ENCODE measurements around the gene SFRP4. TPM values are rescaled to one million over a fixed set of nuclear protein-coding genes. Genes with fewer than 3 reads are reported as not detected.

The SFRP4 gene
- total RNA-seq, 2 experiments from 2014 or later = not detected

DNA sequence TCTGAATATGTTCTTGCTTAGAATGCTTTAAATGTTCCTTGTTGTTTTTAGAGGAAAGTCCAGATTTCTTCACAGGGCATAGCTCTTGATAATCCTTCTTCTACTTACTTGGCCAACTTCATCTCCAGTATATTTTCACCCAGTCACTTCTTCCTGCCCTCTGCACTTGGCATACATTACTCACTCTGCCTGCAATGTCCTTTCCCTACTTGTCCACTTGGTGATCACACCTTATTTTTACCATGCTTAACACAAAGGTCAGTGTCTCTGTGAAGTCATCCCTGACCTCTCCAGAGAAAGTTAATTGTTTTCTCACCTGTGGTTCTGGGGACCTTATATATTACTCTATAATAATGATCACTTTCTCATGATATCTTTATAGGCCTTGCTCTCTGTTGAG lies 23.3 kb downstream of the SFRP4 start:
- Mint-ChIP-seq H3K27me3 (peaks cover 8% of the 10 kb centered on the region), H3K27ac (no peak overlapping the region), H3K36me3 (ENCODE audit: low read depth) (no peaks in the 10 kb centered on the region), H3K4me3 (no peak overlapping the region), H3K4me1 (ENCODE audit: low read depth) (no peaks in the 10 kb centered on the region), H3K9me3 (peaks cover 3% of the 10 kb centered on the region)
- Histone ChIP-seq H3K9me3 (ENCODE audit: control insufficient read depth in 1 of 2, insufficient read depth in 1 of 2, low read length in 2 of 2) (no peaks in the 10 kb centered on the region), H3K4me3 (ENCODE audit: low read length) (no peak overlapping the region), H3K27ac (ENCODE audit: low read depth in 1 of 2, low read length in 2 of 2) (no peak overlapping the region), H3K36me3 (ENCODE audit: insufficient read depth, low read length) (no peaks in the 10 kb centered on the region), H3K27me3 (ENCODE audit: control insufficient read depth in 1 of 2, insufficient read depth in 2 of 2, low read length in 2 of 2) (peaks cover 3 to 5% of the 10 kb centered on the region in 2 experiments), H3K4me1 (ENCODE audit: insufficient read depth, low read length) (no peaks in the 10 kb centered on the region)
- intact Hi-C loops (cut with DNase I, micrococcal nuclease) = no loop called here
- TF ChIP-seq, protein P1, sequence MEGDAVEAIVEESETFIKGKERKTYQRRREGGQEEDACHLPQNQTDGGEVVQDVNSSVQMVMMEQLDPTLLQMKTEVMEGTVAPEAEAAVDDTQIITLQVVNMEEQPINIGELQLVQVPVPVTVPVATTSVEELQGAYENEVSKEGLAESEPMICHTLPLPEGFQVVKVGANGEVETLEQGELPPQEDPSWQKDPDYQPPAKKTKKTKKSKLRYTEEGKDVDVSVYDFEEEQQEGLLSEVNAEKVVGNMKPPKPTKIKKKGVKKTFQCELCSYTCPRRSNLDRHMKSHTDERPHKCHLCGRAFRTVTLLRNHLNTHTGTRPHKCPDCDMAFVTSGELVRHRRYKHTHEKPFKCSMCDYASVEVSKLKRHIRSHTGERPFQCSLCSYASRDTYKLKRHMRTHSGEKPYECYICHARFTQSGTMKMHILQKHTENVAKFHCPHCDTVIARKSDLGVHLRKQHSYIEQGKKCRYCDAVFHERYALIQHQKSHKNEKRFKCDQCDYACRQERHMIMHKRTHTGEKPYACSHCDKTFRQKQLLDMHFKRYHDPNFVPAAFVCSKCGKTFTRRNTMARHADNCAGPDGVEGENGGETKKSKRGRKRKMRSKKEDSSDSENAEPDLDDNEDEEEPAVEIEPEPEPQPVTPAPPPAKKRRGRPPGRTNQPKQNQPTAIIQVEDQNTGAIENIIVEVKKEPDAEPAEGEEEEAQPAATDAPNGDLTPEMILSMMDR (IDR thresholded peaks at IDR 0.05) = no peak
- CTCF ChIA-PET = no interaction called here
- POLR2A ChIA-PET = no interaction called here
- DNase-seq (no peak), ATAC-seq (ENCODE audit: poor library complexity) (no peak)

DNA sequence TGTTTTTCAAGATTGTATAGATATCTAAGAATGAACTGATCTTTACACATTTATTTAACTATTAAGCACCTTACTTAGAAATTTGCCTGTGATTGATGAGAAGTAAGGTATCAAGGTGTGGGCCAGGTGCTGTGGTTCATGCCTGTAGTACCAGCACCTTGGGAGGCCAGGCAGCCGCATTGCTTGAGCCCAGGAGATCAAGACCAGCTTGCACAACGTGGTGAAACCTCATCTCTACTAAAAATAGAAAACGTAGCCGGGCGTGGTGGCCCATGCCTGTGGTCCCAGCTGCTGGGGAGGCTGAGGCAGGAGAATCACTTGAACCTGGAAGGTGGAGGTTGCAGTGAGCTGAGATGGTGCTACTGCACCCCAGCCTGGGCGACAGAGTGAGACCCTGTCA lies 34.5 kb downstream of the SFRP4 start:
- no peak overlapping the region for H3K27ac Mint-ChIP-seq
- H3K36me3 ChIP-seq (ENCODE audit: insufficient read depth, low read length) = no peaks in the 10 kb centered on the region
- DNase-seq = peak in 1 of 14 experiments; percentile 0
- H3K9me3 ChIP-seq (ENCODE audit: control insufficient read depth in 1 of 2, insufficient read depth in 1 of 2, low read length in 2 of 2) = peaks cover 0 to 4% of the 10 kb centered on the region in 2 experiments
- H3K4me1 Mint-ChIP-seq (ENCODE audit: low read depth) = no peaks in the 10 kb centered on the region
- CTCF ChIA-PET = interaction anchor here (0.6 kb wide), 1 partner anchor 174 kb away, joined by 4 read pairs; no protein-coding TSS in a partner anchor
- no peak for ATAC-seq (ENCODE audit: poor library complexity)
- POLR2A ChIA-PET = no interaction called here
- no peak overlapping the region for H3K27ac ChIP-seq (ENCODE audit: low read depth in 1 of 2, low read length in 2 of 2)
- no peaks in the 10 kb centered on the region for H3K4me1 ChIP-seq (ENCODE audit: insufficient read depth, low read length)
- intact Hi-C loops (cut with DNase I, micrococcal nuclease) = no loop called here
- H3K9me3 Mint-ChIP-seq = no peaks in the 10 kb centered on the region
- no peaks in the 10 kb centered on the region for H3K27me3 ChIP-seq (ENCODE audit: control insufficient read depth in 1 of 2, insufficient read depth in 2 of 2, low read length in 2 of 2)
- TF ChIP-seq, protein P1 (IDR thresholded peaks at IDR 0.05) = no peak
- no peak overlapping the region for H3K4me3 ChIP-seq (ENCODE audit: low read length)
- no peaks in the 10 kb centered on the region for H3K36me3 Mint-ChIP-seq (ENCODE audit: low read depth)
- no peak overlapping the region for H3K4me3 Mint-ChIP-seq
- H3K27me3 Mint-ChIP-seq = peaks cover 22% of the 10 kb centered on the region

Other genes with a start within 250 kb of the SFRP4 start
- not detected for gene GPR141, start 233.1 kb downstream of the SFRP4 start, total RNA-seq
- not detected for gene NME8, start 68.2 kb downstream of the SFRP4 start, total RNA-seq
- not detected for gene EPDR1, start 3.8 kb upstream of the SFRP4 start, total RNA-seq